Measurements from ENCODE around the gene SUN1. TPM values are rescaled to one million over a fixed set of nuclear protein-coding genes. Genes with fewer than 3 reads are reported as not detected.

SUN1 gene
- total RNA-seq, 1 experiment from 2014 or later, result 181 TPM

GRCh38 chr7:889025-889390, 56.7 kb downstream of the SUN1 start:
- H3K79me2 ChIP-seq (ENCODE audit: insufficient read depth, low read length), result peaks cover 55% of the 10 kb centered on the region
- no peaks in the 10 kb centered on the region for H3K9me2 ChIP-seq (ENCODE audit: insufficient read depth)
- POLR2A ChIA-PET, result no interaction called here
- H3K36me3 ChIP-seq (ENCODE audit: control insufficient read depth in 1 of 2, insufficient read depth in 2 of 2, low read length in 2 of 2), result peaks cover 4 to 19% of the 10 kb centered on the region in 2 experiments; a peak in 3 of 4 replicates
- H3K9ac ChIP-seq (ENCODE audit: low read length), result no peak overlapping the region
- H3K27ac ChIP-seq (ENCODE audit: low read depth, low read length), result no peak overlapping the region
- ATAC-seq (no peak), DNase-seq (ENCODE audit: low read depth, low spot score) (no peak)
- RAD21 ChIA-PET (ENCODE audit: low non-redundant PET in 1 of 2, low total read pairs in 2 of 2, uncharacterized antibody in 2 of 2, unreplicated experiment in 2 of 2), result no interaction called here
- no peaks in the 10 kb centered on the region for H3K4me1 ChIP-seq (ENCODE audit: control insufficient read depth in 1 of 2, insufficient read depth in 2 of 2, low read length in 2 of 2)
- no TSS peak for BruUV-seq (replicated peaks)
- no peak overlapping the region for H3K4me2 ChIP-seq (ENCODE audit: low read length)
- no peaks in the 10 kb centered on the region for H3K9me3 ChIP-seq (ENCODE audit: control insufficient read depth in 1 of 2, insufficient read depth in 1 of 2, low read depth in 1 of 2, low read length in 2 of 2)
- no peaks in the 10 kb centered on the region for H4K20me1 ChIP-seq (ENCODE audit: insufficient read depth)
- intact Hi-C loops (cut with micrococcal nuclease), result no loop called here
- H3K27me3 ChIP-seq (ENCODE audit: insufficient read depth, low read length), result no peaks in the 10 kb centered on the region
- H3K4me3 ChIP-seq (replicated peaks in 1 of 2; ENCODE audit: low read depth in 1 of 2, low read length in 2 of 2), result no peak overlapping the region
- TF ChIP-seq EZH2 (IDR thresholded peaks at IDR 0.05), result no peak
- no peak for TF ChIP-seq ZBTB33 (IDR thresholded peaks at IDR 0.05; ENCODE audit: extremely low read depth, insufficient replicate concordance, low read length)
- TF ChIP-seq MAX (IDR thresholded peaks at IDR 0.05), result no peak
- TF ChIP-seq RAD21 (IDR thresholded peaks at IDR 0.05; ENCODE audit: low read depth), result no peak
- TF ChIP-seq CBX3 (IDR thresholded peaks at IDR 0.05; ENCODE audit: low read depth), result no peak
- no peak for TF ChIP-seq CTCF (IDR thresholded peaks at IDR 0.05 in 2 of 3, conservative IDR thresholded peaks at IDR 0.05 in 1 of 3; ENCODE audit: borderline replicate concordance in 1 of 3, insufficient read depth in 1 of 3, low read depth in 2 of 3, low read length in 2 of 3)
- no peak for TF ChIP-seq ELF1 (IDR thresholded peaks at IDR 0.05; ENCODE audit: borderline replicate concordance, low read depth)
- TF ChIP-seq CEBPB (IDR thresholded peaks at IDR 0.05; ENCODE audit: low read depth), result no peak
- CTCF ChIA-PET, result no interaction called here
- H2AFZ ChIP-seq (ENCODE audit: low read depth, low read length, poor library complexity, severe bottlenecking), result no peak overlapping the region
